Measurements from ENCODE around the gene NFIB. TPM values are rescaled to one million over a fixed set of nuclear protein-coding genes. Genes with fewer than 3 reads are reported as not detected.

Gene NFIB
- total RNA-seq, 4 donors from 2014 or later: 40.2 to 150 (median 83.7) TPM

DNA sequence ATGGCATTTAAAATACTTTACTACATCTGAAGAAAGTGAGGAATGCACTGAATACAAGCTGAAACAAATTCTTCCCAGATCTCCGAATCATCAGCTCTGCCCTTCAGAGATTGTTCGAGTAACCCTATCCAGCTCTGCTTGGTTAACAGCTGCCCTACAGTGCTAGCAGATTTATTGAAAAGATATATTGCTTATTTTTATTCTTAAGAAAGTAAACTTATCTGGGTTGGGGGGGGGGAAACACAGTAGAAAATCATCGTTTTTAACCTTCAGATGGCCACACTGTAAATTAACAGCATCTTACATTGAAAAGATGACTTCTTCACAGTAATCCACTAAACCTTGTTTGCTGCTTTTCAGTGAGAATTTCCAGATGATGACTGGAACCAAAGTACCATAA lies 210.8 kb downstream of the NFIB start:
- Histone ChIP-seq H3K9me3 (no peaks in the 10 kb centered on the region), H3K4me1 (peaks cover 0 to 11% (median 2%) of the 10 kb centered on the region in 4 donors)
- in situ Hi-C loops (cut with MboI; ENCODE audit: low pct_ligation_motif_present in 1 of 4, low pct_unique_long_range_greater_than_20kb in 1 of 4, low sequenced_read_pairs in 3 of 4): no loop called here

GRCh38 chr9:14099737-14100136 lies 214.2 kb downstream of the NFIB start:
- in situ Hi-C loops (cut with MboI; ENCODE audit: low pct_ligation_motif_present in 1 of 4, low pct_unique_long_range_greater_than_20kb in 1 of 4, low sequenced_read_pairs in 3 of 4): loop anchor here in 1 of 4 donors (25.0 kb wide), 1 partner anchor 662 kb away; no protein-coding TSS in a partner anchor
- WGBS, 2 donors (ENCODE audit: low coverage in 1 of 2): 82 to 96% methylated on average over 5 to 7 of the region's 7 CpGs
- Histone ChIP-seq H3K36me3 (no peaks in the 10 kb centered on the region), H3K27ac (no peak overlapping the region), H3K27me3 (no peaks in the 10 kb centered on the region), H3K4me3 (no peak overlapping the region), H3K4me1 (peaks cover 0 to 26% (median 2%) of the 10 kb centered on the region in 4 donors), H3K9me3 (no peaks in the 10 kb centered on the region)
- intact Hi-C loops (cut with DNase I; ENCODE audit: low total_unique reads): loop anchor here (10.0 kb wide), 2 partner anchors 95 to 215 kb away; partner anchors contain the start of gene NFIB
- TF ChIP-seq POLR2A (IDR thresholded peaks at IDR 0.05) (no peak), CTCF (IDR thresholded peaks at IDR 0.05) (no peak), POLR2AphosphoS5 (IDR thresholded peaks at IDR 0.05) (no peak), EP300 (IDR thresholded peaks at IDR 0.05; ENCODE audit: low read depth) (no peak)
- no peak for DNase-seq

More for the DNA sequence above, 210.8 kb downstream of the NFIB start:
- Histone ChIP-seq H3K27ac (no peak overlapping the region), H3K27me3 (no peaks in the 10 kb centered on the region), H3K36me3 (no peaks in the 10 kb centered on the region), H3K4me3 (no peak overlapping the region)
- no peak for DNase-seq
- TF ChIP-seq POLR2A (IDR thresholded peaks at IDR 0.05) (no peak), EP300 (IDR thresholded peaks at IDR 0.05; ENCODE audit: low read depth) (no peak), POLR2AphosphoS5 (IDR thresholded peaks at IDR 0.05) (no peak), CTCF (IDR thresholded peaks at IDR 0.05) (no peak)
- WGBS, 2 donors (ENCODE audit: low coverage in 1 of 2): 38 to 54% methylated on average over 3 of the region's 3 CpGs
- intact Hi-C loops (cut with DNase I; ENCODE audit: low total_unique reads): no loop called here

DNA sequence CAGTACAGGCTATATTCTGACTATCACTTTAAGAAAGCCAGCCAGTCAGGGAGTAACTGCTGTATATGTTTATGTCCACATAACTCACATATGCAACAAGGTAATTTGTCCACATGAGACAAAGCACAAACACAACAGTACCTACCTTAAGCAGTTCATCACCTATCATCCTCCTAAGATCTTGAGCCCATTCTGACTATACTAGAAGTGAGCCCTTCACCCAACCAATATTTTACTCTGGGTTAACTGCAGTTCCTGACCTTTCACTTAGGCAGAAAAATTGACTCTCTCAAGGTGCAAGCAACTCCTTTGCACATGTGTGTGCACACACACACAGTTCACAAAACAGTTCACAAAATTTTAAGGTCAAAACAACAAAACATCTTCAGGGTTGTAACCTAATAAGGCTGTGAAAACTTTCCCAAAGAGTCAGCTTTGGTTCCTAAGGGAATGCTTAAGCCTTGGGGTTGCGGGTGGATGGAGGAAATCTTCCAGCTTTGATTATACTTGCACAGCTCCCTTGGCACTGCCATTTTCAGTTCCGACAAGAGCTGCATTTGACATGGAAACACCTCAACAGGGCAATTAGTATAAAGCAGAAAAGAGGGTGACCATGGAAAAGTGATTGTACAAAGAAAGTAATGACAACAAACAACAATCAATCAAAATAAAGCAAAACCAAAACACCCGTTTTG lies 215.3 kb downstream of the NFIB start:
- Histone ChIP-seq H3K4me3 (no peak overlapping the region), H3K27ac (peak overlapping the region; percentile 51 to 64 (median 57)), H3K9me3 (no peaks in the 10 kb centered on the region), H3K36me3 (no peaks in the 10 kb centered on the region), H3K4me1 (peaks cover 0 to 26% (median 2%) of the 10 kb centered on the region in 4 donors), H3K27me3 (no peaks in the 10 kb centered on the region)
- 14 to 70% methylated on average over 1 to 3 of the region's 3 CpGs for WGBS, 2 donors (ENCODE audit: low coverage in 1 of 2)
- in situ Hi-C loops (cut with MboI; ENCODE audit: low pct_ligation_motif_present in 1 of 4, low pct_unique_long_range_greater_than_20kb in 1 of 4, low sequenced_read_pairs in 3 of 4): loop anchor here in 1 of 4 donors (25.0 kb wide), 1 partner anchor 661 kb away; no protein-coding TSS in a partner anchor
- no peak for TF ChIP-seq CTCF (IDR thresholded peaks at IDR 0.05)
- TF ChIP-seq POLR2AphosphoS5 (IDR thresholded peaks at IDR 0.05): no peak
- TF ChIP-seq POLR2A (IDR thresholded peaks at IDR 0.05): no peak
- no peak for TF ChIP-seq EP300 (IDR thresholded peaks at IDR 0.05; ENCODE audit: low read depth)
- intact Hi-C loops (cut with DNase I; ENCODE audit: low total_unique reads): loop anchor here (10.0 kb wide), 2 partner anchors 96 to 216 kb away; partner anchors contain the start of gene NFIB
- no peak for DNase-seq

DNA sequence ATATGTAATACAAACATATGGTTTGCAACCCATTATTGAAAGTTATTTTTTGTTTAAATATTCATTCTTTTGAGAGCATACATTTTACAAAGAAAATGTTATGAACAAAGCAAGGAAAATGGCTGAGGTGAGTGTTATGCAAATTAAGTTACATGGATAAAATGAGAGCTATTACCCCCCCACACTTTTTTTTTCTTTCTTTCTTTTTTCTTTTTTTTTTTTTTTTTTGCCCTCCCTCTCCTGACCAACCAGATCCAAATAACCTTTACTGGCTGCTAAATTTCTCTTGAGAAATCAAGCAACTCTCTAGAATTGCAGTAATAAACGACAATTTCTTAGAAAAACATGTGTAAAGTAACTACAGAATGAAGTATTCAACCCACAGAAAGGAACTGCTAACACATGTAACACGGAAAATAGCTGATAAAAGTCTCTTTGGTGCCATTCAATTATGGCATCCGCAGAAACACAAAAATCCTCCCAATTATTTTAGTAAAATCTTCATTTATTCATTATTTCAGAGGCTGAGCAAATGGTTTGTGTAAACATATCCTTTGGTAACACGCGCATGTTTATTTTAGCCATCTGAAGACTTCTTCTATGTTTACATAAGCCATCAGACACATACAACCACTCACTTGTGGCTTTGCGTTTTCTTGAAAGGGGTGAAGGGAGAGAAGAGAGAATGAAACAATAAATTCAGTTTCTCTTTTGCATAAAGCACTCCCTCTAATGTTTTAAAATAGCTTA lies 216.1 kb downstream of the NFIB start:
- Histone ChIP-seq H3K27me3 (no peaks in the 10 kb centered on the region), H3K4me1 (peaks cover 0 to 26% (median 2%) of the 10 kb centered on the region in 4 donors), H3K27ac (peak overlapping the region; percentile 51 to 64 (median 57)), H3K4me3 (no peak overlapping the region), H3K9me3 (no peaks in the 10 kb centered on the region), H3K36me3 (no peaks in the 10 kb centered on the region)
- no peak for DNase-seq
- in situ Hi-C loops (cut with MboI; ENCODE audit: low pct_ligation_motif_present in 1 of 4, low pct_unique_long_range_greater_than_20kb in 1 of 4, low sequenced_read_pairs in 3 of 4): loop anchor here in 1 of 4 donors (25.0 kb wide), 1 partner anchor 661 kb away; no protein-coding TSS in a partner anchor
- intact Hi-C loops (cut with DNase I; ENCODE audit: low total_unique reads): loop anchor here (10.0 kb wide), 2 partner anchors 97 to 217 kb away; partner anchors contain the start of gene NFIB
- TF ChIP-seq EP300 (IDR thresholded peaks at IDR 0.05; ENCODE audit: low read depth) (no peak), POLR2A (IDR thresholded peaks at IDR 0.05) (no peak), POLR2AphosphoS5 (IDR thresholded peaks at IDR 0.05) (no peak), CTCF (IDR thresholded peaks at IDR 0.05) (no peak)
- 41 to 52% methylated on average over 6 of the region's 6 CpGs for WGBS, 2 donors (ENCODE audit: low coverage in 1 of 2)
